Gastrocnemius medialis (tissue), 4 donors: ENCODE results near the gene CXXC5.

ENCODE experiments used
- POLR2A ChIP-seq, 2 donors: fragments of 450-650 bp; IDR thresholded peaks; one replicate each; pipeline ENCODE4 v1.6.1; 2017; ENCODE audit warnings: antibody characterized with exemption in 2 of 2, mild to moderate bottlenecking in 2 of 2, moderate library complexity in 2 of 2
- TF ChIP-seq, protein P1 (sequence below), 5 experiments: fragments of 450-650 bp in 3 of 5; fragments of 200-600 bp in 2 of 5; sonication (generic) in 2 of 5; IDR thresholded peaks in 4 of 5; conservative IDR thresholded peaks in 1 of 5; 1 replicate in 4 of 5; 2 replicates in 1 of 5; pipeline ENCODE4 v1.5.1; 2016 to 2019; ENCODE audit warnings: antibody characterized with exemption in 5 of 5, mild to moderate bottlenecking in 3 of 5, moderate library complexity in 3 of 5

GRCh38 chr5:139698490-139699146 is 50.5 kb downstream of the CXXC5 start:
- TF ChIP-seq, protein P1, sequence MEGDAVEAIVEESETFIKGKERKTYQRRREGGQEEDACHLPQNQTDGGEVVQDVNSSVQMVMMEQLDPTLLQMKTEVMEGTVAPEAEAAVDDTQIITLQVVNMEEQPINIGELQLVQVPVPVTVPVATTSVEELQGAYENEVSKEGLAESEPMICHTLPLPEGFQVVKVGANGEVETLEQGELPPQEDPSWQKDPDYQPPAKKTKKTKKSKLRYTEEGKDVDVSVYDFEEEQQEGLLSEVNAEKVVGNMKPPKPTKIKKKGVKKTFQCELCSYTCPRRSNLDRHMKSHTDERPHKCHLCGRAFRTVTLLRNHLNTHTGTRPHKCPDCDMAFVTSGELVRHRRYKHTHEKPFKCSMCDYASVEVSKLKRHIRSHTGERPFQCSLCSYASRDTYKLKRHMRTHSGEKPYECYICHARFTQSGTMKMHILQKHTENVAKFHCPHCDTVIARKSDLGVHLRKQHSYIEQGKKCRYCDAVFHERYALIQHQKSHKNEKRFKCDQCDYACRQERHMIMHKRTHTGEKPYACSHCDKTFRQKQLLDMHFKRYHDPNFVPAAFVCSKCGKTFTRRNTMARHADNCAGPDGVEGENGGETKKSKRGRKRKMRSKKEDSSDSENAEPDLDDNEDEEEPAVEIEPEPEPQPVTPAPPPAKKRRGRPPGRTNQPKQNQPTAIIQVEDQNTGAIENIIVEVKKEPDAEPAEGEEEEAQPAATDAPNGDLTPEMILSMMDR (IDR thresholded peaks at IDR 0.05 in 4 of 5, conservative IDR thresholded peaks at IDR 0.05 in 1 of 5): no peak
- no peak for TF ChIP-seq POLR2A (IDR thresholded peaks at IDR 0.05)
